SK-N-MC (cell line): ENCODE measurements around the gene SLC38A1.

ENCODE experiments used
- EZH2 ChIP-seq: fragments of 200-600 bp; sonication (generic); IDR thresholded peaks from one replicate; pipeline ENCODE4 v1.6.1; 2017; ENCODE audit warnings: antibody characterized with exemption
- POLR2AphosphoS5 ChIP-seq: IDR thresholded peaks from 2 replicates; pipeline ENCODE4 v1.6.1; 2012; ENCODE audit warnings: mild to moderate bottlenecking, low read depth, low read length, borderline replicate concordance

DNA sequence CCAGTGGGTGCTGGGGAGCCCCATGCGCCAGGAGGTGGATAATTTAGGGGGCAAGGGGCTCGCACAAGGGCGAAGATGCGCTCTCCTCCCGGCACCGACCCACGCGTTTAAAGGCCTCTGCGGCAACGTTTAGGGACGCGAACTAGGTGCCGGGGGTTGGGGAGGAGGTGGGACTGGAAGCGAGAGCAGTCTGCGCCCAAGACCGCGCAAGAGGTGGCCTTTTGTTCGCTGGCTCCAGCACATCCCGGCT lies 1.3 kb downstream of the SLC38A1 start:
- TF ChIP-seq POLR2AphosphoS5 (no peak), EZH2 (no peak)
